ENCODE data around the gene CNBP. TPM values are rescaled to one million over a fixed set of nuclear protein-coding genes. Genes with fewer than 3 reads are reported as not detected.
"Not testable (repeated sequence)": the region's sequence is repeated elsewhere in the genome, so short reads cannot be mapped to it uniquely, and the experiment has no call there.

Gene CNBP
- total RNA-seq, 6 donors from 2014 or later, result 185 to 426 (median 312) TPM

DNA sequence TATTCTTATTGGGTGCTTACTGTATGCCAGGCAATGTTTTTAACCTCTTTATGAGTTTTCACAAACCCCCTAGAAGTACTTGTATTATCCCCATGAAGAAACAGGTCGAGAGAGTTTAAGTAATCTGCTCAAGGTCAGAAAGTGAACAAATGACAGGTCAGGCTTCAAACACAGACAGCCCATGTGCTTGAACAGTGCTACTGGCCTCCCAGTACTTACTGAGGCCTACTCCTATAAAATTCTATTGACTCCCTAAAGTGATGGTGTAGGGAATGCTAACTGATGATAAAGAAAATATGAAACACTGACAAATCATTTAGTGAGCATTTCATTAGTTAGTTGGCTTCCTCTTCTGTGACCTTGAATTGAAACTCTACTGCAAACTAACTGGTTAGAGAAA is 4.2 kb upstream of the CNBP start:
- Histone ChIP-seq H3K9me3 (no peaks in the 10 kb centered on the region), H3K27ac (no peak overlapping the region), H3K4me1 (peaks cover 16 to 17% (median 16%) of the 10 kb centered on the region in 4 donors), H3K27me3 (no peaks in the 10 kb centered on the region), H3K4me3 (no peak overlapping the region), H3K36me3 (no peaks in the 10 kb centered on the region)
- no peak for DNase-seq
- no peak for ATAC-seq (ENCODE audit: low FRiP score in 2 of 2)
- TF ChIP-seq EP300 (IDR thresholded peaks at IDR 0.05) (no peak), POLR2AphosphoS5 (IDR thresholded peaks at IDR 0.05) (no peak), POLR2A (IDR thresholded peaks at IDR 0.05) (no peak)
- TF ChIP-seq, protein P1, sequence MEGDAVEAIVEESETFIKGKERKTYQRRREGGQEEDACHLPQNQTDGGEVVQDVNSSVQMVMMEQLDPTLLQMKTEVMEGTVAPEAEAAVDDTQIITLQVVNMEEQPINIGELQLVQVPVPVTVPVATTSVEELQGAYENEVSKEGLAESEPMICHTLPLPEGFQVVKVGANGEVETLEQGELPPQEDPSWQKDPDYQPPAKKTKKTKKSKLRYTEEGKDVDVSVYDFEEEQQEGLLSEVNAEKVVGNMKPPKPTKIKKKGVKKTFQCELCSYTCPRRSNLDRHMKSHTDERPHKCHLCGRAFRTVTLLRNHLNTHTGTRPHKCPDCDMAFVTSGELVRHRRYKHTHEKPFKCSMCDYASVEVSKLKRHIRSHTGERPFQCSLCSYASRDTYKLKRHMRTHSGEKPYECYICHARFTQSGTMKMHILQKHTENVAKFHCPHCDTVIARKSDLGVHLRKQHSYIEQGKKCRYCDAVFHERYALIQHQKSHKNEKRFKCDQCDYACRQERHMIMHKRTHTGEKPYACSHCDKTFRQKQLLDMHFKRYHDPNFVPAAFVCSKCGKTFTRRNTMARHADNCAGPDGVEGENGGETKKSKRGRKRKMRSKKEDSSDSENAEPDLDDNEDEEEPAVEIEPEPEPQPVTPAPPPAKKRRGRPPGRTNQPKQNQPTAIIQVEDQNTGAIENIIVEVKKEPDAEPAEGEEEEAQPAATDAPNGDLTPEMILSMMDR (IDR thresholded peaks at IDR 0.05), result no peak
- WGBS, 2 donors, result 36 to 67% methylated on average over 1 of the region's 1 CpG

DNA sequence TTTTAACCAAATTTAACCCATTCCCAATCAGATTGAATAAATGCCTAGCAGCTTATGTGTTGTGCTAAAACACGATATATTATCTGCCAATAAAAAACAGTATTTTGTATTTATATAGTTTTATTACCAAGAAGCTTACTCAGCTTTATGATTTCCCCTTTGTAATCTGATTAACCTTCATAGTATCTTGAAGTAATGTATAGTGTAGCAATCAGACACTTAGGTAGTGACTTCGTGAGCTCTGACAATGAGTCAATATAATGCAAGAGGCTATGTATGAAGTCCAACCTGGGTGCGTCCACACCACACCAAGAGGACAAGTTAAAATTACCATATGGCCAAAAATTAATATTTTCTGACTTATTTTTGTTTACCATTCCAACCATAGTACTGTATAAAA is 2.1 kb upstream of the CNBP start:
- WGBS, 2 donors, result 87 to 93% methylated on average over 3 of the region's 3 CpGs
- ATAC-seq (ENCODE audit: low FRiP score in 2 of 2) (no peak), DNase-seq (no peak)
- Histone ChIP-seq H3K4me3 (no peak overlapping the region), H3K36me3 (no peaks in the 10 kb centered on the region), H3K4me1 (peaks cover 19 to 33% (median 27%) of the 10 kb centered on the region in 4 donors), H3K27ac (no peak overlapping the region), H3K27me3 (no peaks in the 10 kb centered on the region), H3K9me3 (no peaks in the 10 kb centered on the region)
- TF ChIP-seq EP300 (IDR thresholded peaks at IDR 0.05) (no peak), POLR2AphosphoS5 (IDR thresholded peaks at IDR 0.05) (no peak), POLR2A (IDR thresholded peaks at IDR 0.05) (no peak)
- TF ChIP-seq, protein P1 (IDR thresholded peaks at IDR 0.05), result no peak

DNA sequence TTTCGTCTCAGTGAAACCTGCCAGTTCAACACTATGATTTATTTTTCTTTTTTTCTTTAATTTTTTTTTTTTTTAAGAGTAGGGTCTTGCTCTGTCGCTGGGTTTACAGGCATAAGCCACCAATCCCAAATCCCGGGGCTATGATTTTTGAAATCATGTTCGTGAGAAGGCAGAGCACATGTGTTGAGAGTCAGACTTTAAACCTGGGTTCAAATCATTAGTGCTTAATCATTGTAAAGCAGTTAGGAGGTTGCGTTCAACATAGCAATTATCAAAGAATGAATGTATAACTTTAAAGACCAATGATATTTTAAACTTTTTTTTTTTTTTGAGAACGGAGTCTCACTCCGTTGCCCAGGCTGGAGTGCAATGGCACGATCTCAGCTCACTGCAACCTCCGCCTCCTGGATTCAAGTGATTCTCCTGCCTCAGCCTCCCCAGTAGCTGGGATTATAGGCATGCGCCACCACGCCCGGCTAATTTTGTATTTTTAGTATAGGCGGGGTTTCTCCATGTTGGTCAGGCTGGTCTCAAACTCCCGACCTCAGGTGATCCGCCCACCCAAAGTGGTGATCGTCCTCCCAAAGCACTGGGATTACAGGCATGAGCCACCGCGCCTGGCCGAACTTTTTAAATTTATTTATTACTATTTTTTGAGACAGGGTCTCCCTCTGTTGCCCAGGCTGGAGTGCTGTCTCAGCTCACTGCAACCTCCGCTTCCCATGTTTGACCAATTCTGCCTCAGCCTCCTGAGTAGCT is 1.3 kb upstream of the CNBP start:
- peak overlapping the region; percentile 98 to 100 (median 100) for H3K27ac ChIP-seq
- WGBS, 2 donors, result 82 to 84% methylated on average over 20 of the region's 20 CpGs

DNA sequence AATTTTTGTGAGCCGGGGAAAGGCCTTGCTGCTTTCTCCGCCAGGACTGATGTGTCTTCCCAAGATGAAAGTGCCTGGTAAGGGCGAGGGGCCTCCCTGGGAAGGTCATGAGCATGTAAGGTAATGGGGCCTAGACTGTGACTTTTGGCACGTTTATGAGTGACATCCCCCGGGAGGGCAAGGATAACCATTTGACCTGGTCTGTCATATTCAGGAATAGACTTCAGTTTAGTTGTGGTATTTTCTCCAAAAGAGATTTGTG is 631 bp upstream of the CNBP start:
- H3K9me3 ChIP-seq, result no peaks in the 10 kb centered on the region
- ATAC-seq (ENCODE audit: low FRiP score in 2 of 2) (peak in 1 of 2 donors; percentile 22), DNase-seq (peak in 1 of 2 donors; percentile 28)
- 0 to 3% methylated on average over 5 of the region's 5 CpGs for WGBS, 2 donors
- peaks cover 0 to 5% (median 2%) of the 10 kb centered on the region in 4 donors for H3K36me3 ChIP-seq
- peak overlapping the region; percentile 59 to 99 (median 84) for H3K4me3 ChIP-seq
- H3K27me3 ChIP-seq, result no peaks in the 10 kb centered on the region
- peaks cover 33 to 47% (median 41%) of the 10 kb centered on the region in 4 donors for H3K4me1 ChIP-seq
- peak overlapping the region; percentile 98 to 100 (median 100) for H3K27ac ChIP-seq
- TF ChIP-seq, protein P1 (IDR thresholded peaks at IDR 0.05), result no peak
- TF ChIP-seq EP300 (IDR thresholded peaks at IDR 0.05) (no peak), POLR2AphosphoS5 (IDR thresholded peaks at IDR 0.05) (no peak), POLR2A (IDR thresholded peaks at IDR 0.05) (no peak)

More for the DNA sequence above, 1.3 kb upstream of the CNBP start:
- not testable (repeated sequence) for H3K36me3 ChIP-seq; H3K9me3 ChIP-seq; H3K27me3 ChIP-seq; DNase-seq; ATAC-seq (ENCODE audit: low FRiP score in 2 of 2)
- Histone ChIP-seq H3K4me3 (peak overlapping the region; percentile 59 to 99 (median 84)), H3K4me1 (peaks cover 27 to 41% (median 35%) of the 10 kb centered on the region in 4 donors)

DNA sequence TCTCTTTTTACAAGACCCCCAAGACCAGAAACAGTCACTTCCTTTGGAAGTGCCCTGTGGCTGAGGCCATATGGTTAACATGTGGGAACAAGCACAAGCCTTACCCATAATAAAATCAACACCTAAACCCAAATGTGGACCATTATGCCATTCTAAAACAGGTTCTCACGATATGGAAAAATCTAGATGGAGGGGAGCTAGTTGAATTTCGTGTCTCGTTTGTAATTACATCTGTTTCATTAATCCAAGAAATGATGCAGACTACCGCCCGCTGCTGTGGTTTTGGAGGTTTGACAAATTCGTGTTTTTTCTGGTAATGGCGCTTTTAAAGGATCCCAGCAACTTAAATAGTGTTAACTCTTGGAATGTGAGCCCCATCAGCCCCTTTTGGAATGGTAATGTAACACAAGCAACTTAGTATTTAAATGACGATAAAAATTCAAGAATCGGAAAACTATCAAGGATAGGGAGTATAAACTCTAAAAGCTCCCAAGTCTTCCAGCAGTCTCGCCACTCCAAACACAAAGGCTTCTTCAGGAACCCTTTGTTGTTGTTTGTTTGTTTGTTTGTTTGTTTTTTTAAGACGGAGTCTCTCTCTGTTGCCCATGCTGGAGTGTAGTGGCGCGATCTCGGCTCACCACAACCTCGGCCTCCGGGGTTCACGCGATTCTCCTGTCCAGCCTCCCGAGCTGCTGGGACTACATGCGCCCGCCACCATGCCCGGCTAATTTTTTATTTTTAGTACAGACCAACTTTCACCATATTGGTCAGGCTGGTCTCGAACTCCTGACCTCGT is 1.1 kb downstream of the CNBP start:
- peak in 1 of 2 donors; percentile 2 for ATAC-seq (ENCODE audit: low FRiP score in 2 of 2)
- H3K4me1 ChIP-seq, result peaks cover 50 to 65% (median 58%) of the 10 kb centered on the region in 4 donors
- H3K27me3 ChIP-seq, result no peaks in the 10 kb centered on the region
- no peak for DNase-seq
- peak overlapping the region; percentile 39 to 99 (median 84) for H3K4me3 ChIP-seq
- H3K27ac ChIP-seq, result peak overlapping the region; percentile 98 to 100 (median 100)
- TF ChIP-seq EP300 (IDR thresholded peaks at IDR 0.05) (no peak), POLR2AphosphoS5 (IDR thresholded peaks at IDR 0.05) (no peak), POLR2A (IDR thresholded peaks at IDR 0.05) (no peak)
- TF ChIP-seq, protein P1 (IDR thresholded peaks at IDR 0.05), result no peak
- peaks cover 0 to 20% (median 10%) of the 10 kb centered on the region in 4 donors for H3K36me3 ChIP-seq
- WGBS, 2 donors, result 0 to 2% methylated on average over 24 of the region's 24 CpGs
- no peaks in the 10 kb centered on the region for H3K9me3 ChIP-seq
